T follicular helper cell (primary cell): ENCODE measurements around the gene RAF1.

Source experiments
- DNase-seq: peaks from one replicate; pipeline ENCODE4 v3.0.0-alpha.2; 2020; ENCODE audit warnings: low read depth

RAF1 gene

GRCh38 chr3:12591456-12591855, 72.5 kb downstream of the RAF1 start:
- DNase-seq: no peak

- no peak for DNase-seq
Measured at GRCh38 chr3:12590096-12590495, 73.8 kb downstream of the RAF1 start.

- no peak for DNase-seq
Measured at GRCh38 chr3:12588039-12589009, 75.6 kb downstream of the RAF1 start.

GRCh38 chr3:12586403-12586802, 77.5 kb downstream of the RAF1 start:
- DNase-seq: no peak

GRCh38 chr3:12585970-12586369, 77.9 kb downstream of the RAF1 start:
- DNase-seq: no peak

- DNase-seq: no peak
Measured at GRCh38 chr3:12585181-12585580, 78.7 kb downstream of the RAF1 start.

- DNase-seq: no peak
Measured at GRCh38 chr3:12584083-12584482, 79.8 kb downstream of the RAF1 start.

- DNase-seq: no peak
Measured at GRCh38 chr3:12583280-12583679, 80.6 kb downstream of the RAF1 start.

GRCh38 chr3:12582730-12583129, 81.2 kb downstream of the RAF1 start:
- no peak for DNase-seq

- no peak for DNase-seq
Measured at GRCh38 chr3:12579905-12580304, 84.0 kb downstream of the RAF1 start.

GRCh38 chr3:12579456-12579855, 84.5 kb downstream of the RAF1 start:
- no peak for DNase-seq

- no peak for DNase-seq
Measured at GRCh38 chr3:12578742-12579141, 85.2 kb downstream of the RAF1 start.

- DNase-seq: no peak
Measured at GRCh38 chr3:12577379-12577778, 86.5 kb downstream of the RAF1 start.

GRCh38 chr3:12574661-12575060, 89.3 kb downstream of the RAF1 start:
- DNase-seq: no peak

- DNase-seq: no peak
Measured at GRCh38 chr3:12574131-12574530, 89.8 kb downstream of the RAF1 start.

GRCh38 chr3:12571986-12572385, 91.9 kb downstream of the RAF1 start:
- DNase-seq: no peak

- DNase-seq: no peak
Measured at GRCh38 chr3:12569836-12570235, 94.1 kb downstream of the RAF1 start.

- DNase-seq: no peak
Measured at GRCh38 chr3:12568747-12569146, 95.2 kb downstream of the RAF1 start.

GRCh38 chr3:12566976-12567375, 96.9 kb downstream of the RAF1 start:
- DNase-seq: no peak

- DNase-seq: no peak
Measured at GRCh38 chr3:12562451-12562850, 101.5 kb downstream of the RAF1 start.

GRCh38 chr3:12561397-12561796, 102.5 kb downstream of the RAF1 start:
- no peak for DNase-seq

GRCh38 chr3:12560505-12561190, 103.3 kb downstream of the RAF1 start:
- DNase-seq: no peak

GRCh38 chr3:12559520-12559919, 104.4 kb downstream of the RAF1 start:
- DNase-seq: no peak
